ENCODE data around the gene CHST7. TPM values are rescaled to one million over a fixed set of nuclear protein-coding genes. Genes with fewer than 3 reads are reported as not detected.

Gene CHST7
- total RNA-seq, 4 donors from 2014 or later, result 7.2 to 32.0 (median 9.1) TPM

DNA sequence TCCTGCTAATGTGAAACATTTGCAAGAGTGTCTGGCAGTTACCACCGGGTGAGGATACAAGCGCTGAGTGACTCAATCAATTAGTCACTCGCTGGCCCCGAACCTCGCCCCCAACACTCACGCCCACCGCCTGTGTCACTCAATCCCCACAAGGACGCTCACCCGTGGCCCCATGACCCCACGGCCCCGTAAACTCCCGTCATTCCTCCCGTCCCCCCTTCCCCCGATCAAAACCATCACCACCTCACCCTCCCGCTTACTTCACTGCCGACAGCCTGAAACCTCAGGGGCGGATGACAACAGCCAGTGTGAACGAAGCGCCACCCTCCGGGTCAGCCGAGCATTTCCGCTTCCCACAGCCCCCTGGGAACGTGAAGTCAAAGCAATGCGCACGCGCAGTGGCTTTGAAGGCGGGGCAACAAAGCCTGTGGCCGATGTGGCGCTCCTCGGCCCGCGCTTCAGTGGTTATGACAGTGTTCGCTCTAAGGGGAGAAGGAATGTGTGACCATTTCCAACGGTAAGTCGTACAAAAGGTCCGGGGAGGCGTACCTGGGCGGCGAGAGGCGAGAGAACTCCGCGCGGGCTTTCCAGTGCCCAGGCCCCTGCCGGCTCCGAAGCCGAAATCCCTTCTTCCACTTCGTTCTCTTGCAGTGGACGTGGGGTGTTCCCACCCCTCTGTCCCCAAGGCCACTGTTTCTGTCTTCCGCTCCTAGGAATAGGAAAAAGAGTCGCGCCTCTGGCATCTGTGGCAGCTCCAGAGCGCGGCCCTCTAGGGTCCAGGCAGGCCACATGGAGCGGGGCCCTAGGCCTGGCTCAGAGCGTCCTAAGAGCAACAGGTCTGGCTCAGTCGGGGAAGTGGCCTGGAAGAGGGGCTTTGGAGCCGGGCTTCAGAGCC is 28.2 kb upstream of the CHST7 start, which contains the start of gene ZNF674:
TSS of gene ZNF674 (minus strand) at position 311 of the 895 bp plus-strand sequence. CDS start 3,334 bp downstream, outside the sequence.
- Histone ChIP-seq H3K36me3 (no peaks in the 10 kb centered on the region), H3K4me3 (peak within 1 kb of the TSS; percentile 53 to 62), H3K4me1 (no peaks in the 10 kb centered on the region), H3K9me3 (no peaks in the 10 kb centered on the region), H3K27me3 (no peaks in the 10 kb centered on the region), H3K27ac (peak within 1 kb of the TSS; percentile 76 to 79)
- intact Hi-C loops (cut with DNase I; ENCODE audit: low total_unique reads), result no loop called here
- peak; percentile 91 for DNase-seq
- TF ChIP-seq POLR2A (IDR thresholded peaks at IDR 0.05), result peak; percentile 57 to 64
- TF ChIP-seq, protein P1, sequence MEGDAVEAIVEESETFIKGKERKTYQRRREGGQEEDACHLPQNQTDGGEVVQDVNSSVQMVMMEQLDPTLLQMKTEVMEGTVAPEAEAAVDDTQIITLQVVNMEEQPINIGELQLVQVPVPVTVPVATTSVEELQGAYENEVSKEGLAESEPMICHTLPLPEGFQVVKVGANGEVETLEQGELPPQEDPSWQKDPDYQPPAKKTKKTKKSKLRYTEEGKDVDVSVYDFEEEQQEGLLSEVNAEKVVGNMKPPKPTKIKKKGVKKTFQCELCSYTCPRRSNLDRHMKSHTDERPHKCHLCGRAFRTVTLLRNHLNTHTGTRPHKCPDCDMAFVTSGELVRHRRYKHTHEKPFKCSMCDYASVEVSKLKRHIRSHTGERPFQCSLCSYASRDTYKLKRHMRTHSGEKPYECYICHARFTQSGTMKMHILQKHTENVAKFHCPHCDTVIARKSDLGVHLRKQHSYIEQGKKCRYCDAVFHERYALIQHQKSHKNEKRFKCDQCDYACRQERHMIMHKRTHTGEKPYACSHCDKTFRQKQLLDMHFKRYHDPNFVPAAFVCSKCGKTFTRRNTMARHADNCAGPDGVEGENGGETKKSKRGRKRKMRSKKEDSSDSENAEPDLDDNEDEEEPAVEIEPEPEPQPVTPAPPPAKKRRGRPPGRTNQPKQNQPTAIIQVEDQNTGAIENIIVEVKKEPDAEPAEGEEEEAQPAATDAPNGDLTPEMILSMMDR (IDR thresholded peaks at IDR 0.05), result peak in 3 of 4 experiments; percentile 36 to 48 (median 37)

DNA sequence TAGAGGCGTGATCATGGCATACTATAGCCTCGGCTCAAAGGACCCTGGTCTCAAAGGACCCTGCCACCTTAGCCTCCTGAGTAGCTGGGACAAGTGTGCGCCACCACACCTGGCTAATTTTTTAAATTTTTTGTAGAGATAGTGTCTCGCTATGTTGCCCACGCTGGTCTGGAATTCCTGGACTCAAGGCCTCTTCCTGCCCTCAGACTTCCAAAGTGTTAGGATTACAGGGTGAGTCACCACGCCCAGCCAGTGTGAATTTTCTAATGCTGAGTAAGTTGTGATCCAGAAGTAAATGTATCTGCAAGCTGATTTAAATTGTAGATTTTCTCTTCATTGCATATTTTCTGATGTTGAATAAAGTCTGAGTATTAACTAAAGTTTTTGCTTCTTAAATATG is 25.7 kb upstream of the CHST7 start:
- no peaks in the 10 kb centered on the region for H3K36me3 ChIP-seq
- H3K4me1 ChIP-seq, result no peaks in the 10 kb centered on the region
- intact Hi-C loops (cut with DNase I; ENCODE audit: low total_unique reads), result no loop called here
- H3K9me3 ChIP-seq, result no peaks in the 10 kb centered on the region
- no peaks in the 10 kb centered on the region for H3K27me3 ChIP-seq
- TF ChIP-seq, protein P1 (IDR thresholded peaks at IDR 0.05), result no peak
- no peak for TF ChIP-seq POLR2A (IDR thresholded peaks at IDR 0.05)
- no peak overlapping the region for H3K4me3 ChIP-seq
- no peak overlapping the region for H3K27ac ChIP-seq
- no peak for DNase-seq

DNA sequence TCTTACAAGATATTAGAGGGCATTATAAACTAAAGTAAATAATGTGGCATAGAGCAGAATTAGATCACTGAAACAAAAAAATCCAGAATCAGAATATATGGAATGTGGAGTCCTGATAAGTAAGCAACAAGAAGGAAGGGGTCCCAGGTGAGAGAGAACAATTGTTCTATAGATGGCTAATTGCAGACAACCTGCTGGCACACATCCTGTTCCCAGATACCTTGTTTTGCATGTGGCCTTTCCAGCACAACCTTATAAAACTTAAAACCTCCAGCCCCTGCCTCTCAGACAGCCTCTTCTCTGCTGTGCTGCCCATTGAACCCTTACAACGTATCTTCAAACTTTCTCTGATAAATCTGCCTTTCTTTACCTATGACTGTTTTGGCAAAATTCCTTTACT is 23.7 kb upstream of the CHST7 start:
- TF ChIP-seq POLR2A (IDR thresholded peaks at IDR 0.05), result no peak
- Histone ChIP-seq H3K4me3 (no peak overlapping the region), H3K4me1 (no peaks in the 10 kb centered on the region), H3K36me3 (no peaks in the 10 kb centered on the region), H3K27ac (no peak overlapping the region), H3K27me3 (no peaks in the 10 kb centered on the region), H3K9me3 (no peaks in the 10 kb centered on the region)
- no peak for DNase-seq
- intact Hi-C loops (cut with DNase I; ENCODE audit: low total_unique reads), result no loop called here

DNA sequence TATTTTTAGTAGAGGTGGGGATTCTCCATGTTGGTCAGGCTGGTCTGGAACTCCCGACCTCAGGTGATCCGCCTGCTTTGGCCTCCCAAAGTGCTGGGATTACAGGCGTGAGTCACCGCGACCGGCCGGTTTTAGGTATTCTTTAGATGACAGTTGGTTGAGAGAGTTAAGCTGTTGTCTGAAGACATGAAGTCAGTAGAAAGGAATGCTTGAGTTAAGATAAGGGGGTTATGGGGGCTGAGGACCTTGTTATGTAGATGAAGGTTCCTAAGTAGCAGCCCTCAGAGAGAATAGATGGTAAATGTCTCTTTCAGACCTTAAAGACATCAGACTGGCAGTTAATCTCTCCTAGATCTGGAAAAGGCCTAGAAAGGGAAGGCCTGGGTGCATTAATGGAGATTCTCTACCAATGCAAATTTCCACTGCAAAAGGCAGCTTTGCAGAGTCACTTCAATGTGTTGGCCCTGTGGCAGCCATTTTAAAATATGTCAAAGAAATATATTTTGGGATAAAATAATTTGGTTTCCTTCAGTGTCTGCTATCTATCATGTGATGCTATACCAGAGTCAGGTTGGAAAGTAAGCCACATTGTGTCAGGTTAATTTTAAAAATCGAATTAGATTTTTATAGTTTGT is 22.0 kb upstream of the CHST7 start:
- Histone ChIP-seq H3K4me3 (no peak overlapping the region), H3K9me3 (no peaks in the 10 kb centered on the region), H3K36me3 (no peaks in the 10 kb centered on the region), H3K4me1 (no peaks in the 10 kb centered on the region), H3K27ac (no peak overlapping the region), H3K27me3 (no peaks in the 10 kb centered on the region)
- intact Hi-C loops (cut with DNase I; ENCODE audit: low total_unique reads), result no loop called here
- no peak for TF ChIP-seq POLR2A (IDR thresholded peaks at IDR 0.05)
- TF ChIP-seq, protein P1 (IDR thresholded peaks at IDR 0.05), result no peak
- DNase-seq, result no peak

DNA sequence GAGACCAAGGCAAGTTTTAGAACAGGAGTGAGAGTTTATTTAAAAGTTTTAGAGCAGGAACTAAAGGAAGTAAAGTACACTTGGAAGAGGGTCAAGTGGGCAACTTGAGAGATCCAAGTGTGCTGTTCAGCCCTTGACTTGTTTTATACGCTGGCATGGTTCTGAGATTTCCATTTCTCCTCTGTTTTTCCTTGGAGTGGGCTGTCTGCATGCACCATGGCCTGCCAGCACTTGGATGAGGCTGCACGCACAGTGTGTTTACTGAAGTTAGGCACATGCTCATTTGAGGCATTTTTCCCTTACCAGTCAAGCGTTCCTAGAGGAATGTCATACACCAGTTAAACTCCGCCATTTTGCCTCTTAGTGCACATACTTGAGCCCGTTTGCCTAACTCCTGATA is 19.6 kb upstream of the CHST7 start:
- no peak for TF ChIP-seq POLR2A (IDR thresholded peaks at IDR 0.05)
- TF ChIP-seq, protein P1 (IDR thresholded peaks at IDR 0.05), result no peak
- Histone ChIP-seq H3K27ac (no peak overlapping the region), H3K27me3 (no peaks in the 10 kb centered on the region), H3K4me1 (no peaks in the 10 kb centered on the region), H3K36me3 (no peaks in the 10 kb centered on the region), H3K4me3 (no peak overlapping the region), H3K9me3 (no peaks in the 10 kb centered on the region)
- no peak for DNase-seq
- intact Hi-C loops (cut with DNase I; ENCODE audit: low total_unique reads), result no loop called here

Data from uterus (tissue), 4 donors.